Jurkat, Clone E6-1 (cell line): Measurements from ENCODE around the gene LIN54.
"Not testable (repeated sequence)": the region's sequence is repeated elsewhere in the genome, so short reads cannot be mapped to it uniquely, and the experiment has no call there.

Experiments
- DNase-seq: peaks from one replicate; pipeline ENCODE4 v3.0.0-alpha.2; 2011; ENCODE audit warnings: low read depth, low spot score
- H3K4me3 ChIP-seq: 2 replicates; pipeline ENCODE4 v1.5.1; 2011; ENCODE audit warnings: mild to moderate bottlenecking, low read length, control low read depth, moderate library complexity

The LIN54 gene

GRCh38 chr4:83013420-83013867 lies 2.8 kb upstream of the LIN54 start:
- DNase-seq: no peak
- H3K4me3 ChIP-seq: peak overlapping the region; percentile 85

GRCh38 chr4:83012687-83013419 lies 2.2 kb upstream of the LIN54 start:
- H3K4me3 ChIP-seq: peak overlapping the region; percentile 88
- peak; percentile 97 for DNase-seq

GRCh38 chr4:83012200-83012686 lies 1.6 kb upstream of the LIN54 start:
- H3K4me3 ChIP-seq: peak overlapping the region; percentile 88
- no peak for DNase-seq

- peak overlapping the region; percentile 88 for H3K4me3 ChIP-seq
- DNase-seq: peak; percentile 54
These were observed 1.1 kb upstream of the LIN54 start for GRCh38 chr4:83011689-83012199.

GRCh38 chr4:83010111-83010521 lies 507 bp downstream of the LIN54 start:
- DNase-seq: peak; percentile 69
- peak overlapping the region; percentile 88 for H3K4me3 ChIP-seq

GRCh38 chr4:83009529-83009928 lies 1.1 kb downstream of the LIN54 start:
- H3K4me3 ChIP-seq: peak overlapping the region; percentile 88
- no peak for DNase-seq

GRCh38 chr4:83003044-83003791 lies 7.4 kb downstream of the LIN54 start:
- H3K4me3 ChIP-seq, DNase-seq: not testable (repeated sequence)

GRCh38 chr4:83002329-83002728 lies 8.3 kb downstream of the LIN54 start:
- DNase-seq: no peak
- H3K4me3 ChIP-seq: no peak overlapping the region

- DNase-seq: no peak
- H3K4me3 ChIP-seq: no peak overlapping the region
These were observed 11.7 kb downstream of the LIN54 start for GRCh38 chr4:82998898-82999297.

- no peak for DNase-seq
These were observed 15.8 kb downstream of the LIN54 start for GRCh38 chr4:82994834-82995233.

GRCh38 chr4:82989575-82990429 lies 20.8 kb downstream of the LIN54 start:
- DNase-seq: peak; percentile 46

More at GRCh38 chr4:82994834-82995233, 15.8 kb downstream of the LIN54 start:
- no peak overlapping the region for H3K4me3 ChIP-seq

GRCh38 chr4:82988323-82988832 lies 22.2 kb downstream of the LIN54 start:
- DNase-seq: no peak
- H3K4me3 ChIP-seq: no peak overlapping the region

More at GRCh38 chr4:82989575-82990429, 20.8 kb downstream of the LIN54 start:
- H3K4me3 ChIP-seq: no peak overlapping the region

- not testable (repeated sequence) for H3K4me3 ChIP-seq, DNase-seq
These were observed 23.1 kb downstream of the LIN54 start for GRCh38 chr4:82987519-82987918.

- DNase-seq: peak; percentile 35
These were observed 26.2 kb downstream of the LIN54 start for GRCh38 chr4:82984459-82984858.

GRCh38 chr4:82983444-82983843 lies 27.2 kb downstream of the LIN54 start:
- no peak for DNase-seq

More at GRCh38 chr4:82984459-82984858, 26.2 kb downstream of the LIN54 start:
- H3K4me3 ChIP-seq: no peak overlapping the region

GRCh38 chr4:82981138-82981537 lies 29.5 kb downstream of the LIN54 start:
- no peak for DNase-seq
- H3K4me3 ChIP-seq: no peak overlapping the region

More at GRCh38 chr4:82983444-82983843, 27.2 kb downstream of the LIN54 start:
- no peak overlapping the region for H3K4me3 ChIP-seq

- no peak overlapping the region for H3K4me3 ChIP-seq
- DNase-seq: no peak
These were observed 34.8 kb downstream of the LIN54 start for GRCh38 chr4:82975792-82976191.

GRCh38 chr4:82969414-82969813 lies 41.2 kb downstream of the LIN54 start:
- H3K4me3 ChIP-seq: no peak overlapping the region
- DNase-seq: no peak

GRCh38 chr4:82968972-82969371 lies 41.7 kb downstream of the LIN54 start:
- no peak overlapping the region for H3K4me3 ChIP-seq
- no peak for DNase-seq
